Stimulated activated CD4-positive, alpha-beta T cell treated with anti-CD3 and anti-CD28 coated beads, TNF-alpha, amount 100 ng/mL, for 48 hours (primary cell): ENCODE measurements around the gene DRAP1.

Experiments
- DNase-seq, 3 donors: peaks; one replicate each; pipeline ENCODE4 v3.0.0-alpha.2; 2020; ENCODE audit warnings: low read depth in 3 of 3

Gene DRAP1

GRCh38 chr11:65903715-65904114, 15.5 kb upstream of the DRAP1 start:
- no peak for DNase-seq

GRCh38 chr11:65906602-65907001, 12.6 kb upstream of the DRAP1 start:
- DNase-seq: no peak

DNA sequence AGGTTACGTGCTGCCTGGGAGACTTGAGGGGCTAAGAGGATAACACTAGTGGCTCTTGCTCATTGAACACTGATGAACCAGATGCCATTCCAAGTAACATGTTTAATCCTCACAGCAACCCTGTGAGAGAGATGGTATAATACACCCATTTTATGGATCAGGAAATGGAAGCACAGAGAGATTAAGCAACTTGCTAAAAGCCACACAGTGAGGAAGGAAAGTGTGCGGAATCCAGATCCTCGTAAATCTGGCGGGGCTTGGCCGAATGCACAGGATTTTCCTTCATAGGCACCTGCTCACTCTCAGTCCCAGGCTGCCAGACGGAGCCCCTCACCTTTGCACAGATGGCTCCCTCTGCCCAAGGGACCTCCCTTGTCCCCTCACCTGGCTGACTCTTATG, 11.3 kb upstream of the DRAP1 start:
- DNase-seq: no peak

- DNase-seq: no peak
These were observed 7.3 kb upstream of the DRAP1 start for GRCh38 chr11:65911682-65912568.

DNA sequence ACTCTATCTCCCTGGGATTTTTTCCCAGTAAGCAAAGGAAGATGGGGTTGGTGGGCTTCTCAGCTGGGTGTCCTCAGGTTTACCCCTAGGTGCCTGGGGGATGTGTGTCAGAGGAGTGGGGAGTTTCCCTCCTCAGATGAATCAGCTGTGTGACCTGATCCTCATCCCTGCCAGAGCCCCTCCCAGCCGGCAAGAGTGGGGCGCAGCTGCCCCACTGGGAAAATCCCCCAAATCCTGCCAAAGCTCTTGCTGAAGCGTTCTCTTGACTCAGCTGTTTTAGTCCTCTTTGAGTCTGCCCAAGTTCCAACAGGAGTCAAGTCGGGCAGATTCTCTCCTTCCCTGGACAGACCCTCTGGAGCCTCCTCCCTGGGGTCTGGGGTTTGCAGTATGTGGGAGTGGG, 6.4 kb upstream of the DRAP1 start:
- DNase-seq: no peak

GRCh38 chr11:65915101-65915820, 4.0 kb upstream of the DRAP1 start:
- no peak for DNase-seq

- no peak for DNase-seq
These were observed 3.4 kb upstream of the DRAP1 start for GRCh38 chr11:65915821-65916251.

DNA sequence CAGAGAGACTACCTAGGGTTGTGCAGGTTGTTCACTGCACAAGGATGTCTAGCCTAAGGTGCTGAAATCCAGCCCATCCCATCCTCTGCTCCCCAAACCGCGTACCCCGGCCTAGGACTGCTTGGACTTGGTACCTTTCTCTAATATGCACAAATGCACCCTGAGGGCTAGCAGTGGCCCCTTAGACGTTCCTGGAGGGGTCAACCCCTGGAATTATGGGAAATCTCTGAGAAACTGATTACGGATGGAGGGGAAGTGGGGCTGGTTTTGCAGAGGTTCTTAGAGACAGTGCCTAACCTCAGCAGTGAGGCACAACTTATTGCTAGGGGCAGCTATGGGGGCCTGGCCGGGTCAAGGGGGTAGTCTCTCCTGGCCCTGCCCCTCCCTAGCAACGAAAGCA, 2.8 kb upstream of the DRAP1 start:
- no peak for DNase-seq

DNA sequence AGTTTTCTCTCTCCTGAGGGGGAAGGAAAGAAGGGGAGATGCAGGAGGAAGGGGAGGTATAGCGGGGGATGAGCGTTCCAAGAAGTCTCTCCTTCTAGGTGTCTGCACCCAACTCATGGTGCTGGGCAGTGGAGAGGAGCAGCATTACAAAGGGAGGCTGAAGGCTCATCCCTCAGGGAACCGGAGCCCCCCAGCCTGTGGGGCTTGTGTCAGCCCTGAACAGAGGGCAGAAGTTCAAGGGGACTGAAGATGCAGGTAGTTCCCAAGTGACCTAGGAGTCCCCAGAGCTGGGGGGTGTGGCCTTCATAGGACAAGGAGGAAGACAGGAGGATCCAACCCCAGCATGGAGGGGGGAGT, 2.2 kb upstream of the DRAP1 start:
- no peak for DNase-seq

GRCh38 chr11:65917434-65918210, 1.6 kb upstream of the DRAP1 start:
- DNase-seq: no peak

DNA sequence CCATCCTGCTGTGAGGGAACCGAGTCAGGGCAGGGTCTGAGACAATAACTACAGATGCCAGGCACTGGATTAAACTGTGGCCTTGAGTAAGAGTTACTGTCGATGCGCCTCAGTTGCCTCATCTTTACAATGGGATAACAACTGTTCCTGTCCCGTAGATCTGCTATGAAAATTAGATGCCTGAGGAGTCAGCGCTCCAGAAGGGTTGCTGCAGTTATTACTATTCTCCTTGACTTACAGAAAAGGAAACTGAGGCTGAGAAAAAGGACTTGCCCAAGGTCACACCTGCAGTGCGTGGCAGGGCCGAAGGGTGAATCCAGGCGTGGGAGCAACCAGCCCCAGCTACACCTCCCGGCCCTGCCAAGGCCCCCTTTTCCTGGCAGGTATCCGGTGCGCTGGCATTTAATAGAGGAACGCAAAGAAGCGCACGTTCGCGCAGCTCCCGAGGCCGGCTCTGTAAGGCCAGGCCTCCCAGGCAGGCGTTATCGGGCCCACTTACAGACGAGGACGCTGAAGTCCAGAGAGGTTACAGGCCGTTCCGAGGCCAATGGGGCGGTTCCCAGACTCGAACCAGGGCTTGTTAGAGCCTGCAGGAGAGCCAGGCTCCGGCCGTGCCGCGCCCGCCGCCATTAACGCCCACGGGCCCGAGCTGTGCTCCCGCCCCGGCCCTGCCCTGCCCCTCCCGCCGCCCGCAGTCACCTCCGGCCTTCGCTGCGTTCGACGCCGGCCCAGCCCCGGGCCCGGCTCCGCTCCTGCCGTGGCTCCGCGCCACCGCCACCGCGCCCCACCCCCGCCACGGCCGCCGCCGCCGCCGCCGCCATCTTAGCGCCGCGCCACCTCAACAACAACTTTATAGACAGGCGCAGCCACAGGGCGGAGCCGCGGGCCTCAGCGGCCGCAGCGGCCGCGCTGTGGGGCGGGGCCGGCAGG, 750 bp upstream of the DRAP1 start, which contains the start of gene C11orf68:
Gene C11orf68 (minus strand): TSS at position 852 of the 930 bp plus-strand sequence. CDS start 31 bp downstream, at position 821.
- DNase-seq: no peak

DNA sequence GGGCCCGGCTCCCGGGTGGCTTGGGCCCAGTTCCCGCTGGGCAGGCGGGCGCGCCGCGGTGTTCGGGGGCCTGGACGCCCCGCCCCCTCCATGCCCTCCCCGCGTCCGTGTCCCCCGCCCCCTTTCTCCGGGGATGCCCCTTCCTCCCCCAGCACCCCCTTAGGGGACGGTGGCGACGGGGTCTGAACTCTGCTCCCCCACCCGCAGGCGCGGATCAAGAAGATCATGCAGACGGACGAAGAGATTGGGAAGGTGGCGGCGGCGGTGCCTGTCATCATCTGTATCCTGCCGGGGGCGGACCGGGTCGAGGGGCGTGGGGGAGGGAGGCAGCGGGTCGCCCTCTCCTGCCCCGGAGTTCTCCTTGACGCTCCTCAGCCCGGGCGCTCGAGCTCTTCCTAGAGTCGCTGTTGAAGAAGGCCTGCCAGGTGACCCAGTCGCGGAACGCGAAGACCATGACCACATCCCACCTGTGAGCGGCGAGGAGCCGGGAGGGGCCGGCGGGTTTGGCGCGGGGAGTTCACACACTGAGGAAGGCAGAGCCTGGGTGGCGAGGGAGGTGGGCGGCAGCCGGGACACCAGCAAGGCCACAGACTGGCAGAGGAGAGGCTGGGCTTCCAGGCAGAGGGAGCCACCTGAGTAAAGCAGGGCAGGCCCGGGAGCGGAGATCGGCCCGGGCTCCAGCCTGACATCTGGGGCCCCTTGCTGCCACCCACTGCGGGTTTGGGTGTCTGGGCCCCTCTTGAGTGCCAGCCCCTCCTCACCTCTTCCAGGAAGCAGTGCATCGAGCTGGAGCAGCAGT, 546 bp downstream of the DRAP1 start:
- DNase-seq: peak in 1 of 3 donors; percentile 50

DNA sequence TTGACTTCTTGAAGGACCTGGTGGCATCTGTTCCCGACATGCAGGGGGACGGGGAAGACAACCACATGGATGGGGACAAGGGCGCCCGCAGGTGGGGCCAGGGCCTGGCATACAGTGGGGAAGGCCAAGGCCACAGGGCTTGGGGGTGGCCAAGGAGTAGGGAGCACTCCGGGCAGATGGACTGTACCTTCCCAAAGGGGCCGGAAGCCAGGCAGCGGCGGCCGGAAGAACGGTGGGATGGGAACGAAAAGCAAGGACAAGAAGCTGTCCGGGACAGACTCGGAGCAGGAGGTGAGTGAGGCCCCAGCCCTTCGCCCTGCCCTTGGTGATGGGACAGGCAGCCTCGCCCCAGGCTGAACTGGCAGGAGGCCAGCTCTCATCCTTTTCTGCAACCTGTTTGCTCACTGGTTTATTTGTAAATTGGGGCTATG, 1.2 kb downstream of the DRAP1 start:
- no peak for DNase-seq

DNA sequence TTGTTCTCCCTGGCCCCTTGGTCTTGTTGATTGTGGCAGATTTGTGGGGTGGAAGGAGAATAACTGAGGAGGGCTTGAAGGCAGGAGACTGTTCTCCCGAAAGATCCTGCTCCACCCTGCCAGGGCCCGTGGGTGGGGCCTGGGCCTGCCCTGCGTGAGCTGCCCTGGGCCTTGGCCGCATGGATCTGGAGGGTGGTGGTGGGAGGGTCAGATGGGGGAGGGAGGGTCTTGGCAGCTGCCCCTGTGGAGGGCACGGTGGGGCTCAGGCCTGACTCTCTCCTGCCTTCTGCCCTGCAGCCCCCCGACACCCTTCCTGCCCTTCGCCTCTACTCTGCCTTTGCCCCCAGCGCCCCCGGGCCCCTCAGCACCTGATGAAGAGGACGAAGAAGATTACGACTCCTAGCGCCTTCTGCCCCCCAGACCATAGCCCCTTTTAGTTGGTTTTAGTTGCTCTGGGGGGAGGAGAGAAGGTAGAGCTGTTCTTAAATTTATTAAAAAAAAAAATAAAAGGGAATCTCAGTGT, 1.9 kb downstream of the DRAP1 start:
- DNase-seq: no peak

GRCh38 chr11:65921876-65922275, 2.6 kb downstream of the DRAP1 start:
- no peak for DNase-seq

DNA sequence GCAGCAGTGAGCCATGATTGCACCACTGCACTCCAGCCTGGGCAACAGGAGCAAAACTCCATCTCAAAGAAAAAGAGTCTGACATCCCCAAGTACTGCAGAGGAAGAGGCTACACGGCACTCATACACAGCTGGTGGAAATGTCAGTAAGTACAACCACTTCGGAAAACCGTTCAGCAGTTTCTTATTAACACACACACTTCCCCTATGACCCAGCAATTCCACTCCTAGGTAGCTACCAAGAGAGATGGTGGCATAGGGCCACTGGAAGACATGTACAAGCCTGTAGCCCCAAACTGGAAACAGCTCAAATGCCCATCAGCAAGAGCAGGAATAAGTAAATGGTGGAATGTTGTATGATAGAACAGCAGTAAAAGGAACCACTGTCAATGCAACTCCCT, 3.3 kb downstream of the DRAP1 start:
- DNase-seq: no peak

- no peak for DNase-seq
These were observed 6.2 kb downstream of the DRAP1 start for GRCh38 chr11:65925397-65925796.

DNA sequence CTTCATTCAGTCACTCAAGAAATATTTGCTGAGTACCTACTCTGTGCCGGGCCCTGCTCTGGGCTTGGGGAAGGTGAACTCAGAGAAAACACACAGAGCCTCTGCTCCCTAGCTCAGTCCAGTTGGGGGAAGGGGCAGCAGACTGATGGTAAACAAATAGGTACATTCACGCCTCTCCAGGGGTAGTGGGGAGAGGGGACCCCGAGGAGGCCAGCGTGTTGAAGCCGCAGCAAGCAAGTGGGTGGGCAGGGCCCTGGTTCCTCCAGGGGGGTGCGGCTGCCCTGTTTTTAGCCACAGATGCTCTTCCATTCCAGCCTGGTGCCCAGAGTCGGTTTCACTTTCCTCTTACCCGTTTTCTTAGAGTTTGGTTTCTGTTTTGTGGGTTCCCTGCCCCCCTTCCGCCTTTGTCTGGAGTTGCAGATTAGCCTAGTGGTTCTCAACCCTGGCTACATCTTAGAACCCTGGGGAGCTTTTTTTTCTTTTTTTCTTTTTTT, 8.7 kb downstream of the DRAP1 start:
- DNase-seq: peak; percentile 50 to 56 (median 54)

DNA sequence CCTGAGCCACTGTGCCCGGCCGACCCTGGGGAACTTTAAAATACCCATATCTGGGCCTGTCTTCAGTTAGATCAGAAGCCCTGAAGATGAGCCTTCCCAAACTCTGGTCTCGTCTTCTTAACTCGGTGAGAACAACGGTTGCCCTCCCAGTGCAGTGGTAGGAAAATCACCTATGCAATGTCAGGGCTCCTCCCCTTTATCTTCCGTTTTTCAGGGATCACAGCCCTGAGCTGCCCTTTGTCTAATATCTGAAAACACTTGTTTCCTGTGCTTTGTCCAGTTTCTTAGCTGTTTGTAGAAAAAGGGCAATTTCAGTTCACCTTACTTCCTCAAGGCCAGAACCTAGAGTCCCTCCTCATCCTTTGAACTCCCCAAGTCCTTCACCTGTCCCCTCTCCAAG, 9.4 kb downstream of the DRAP1 start:
- DNase-seq: no peak
